ENCODE measurements around the gene ZNF324. TPM values are rescaled to one million over a fixed set of nuclear protein-coding genes. Genes with fewer than 3 reads are reported as not detected.

Gene ZNF324
- total and polyA plus RNA-seq, 4 donors: 2.3 to 8.4 (median 5.5) TPM

DNA sequence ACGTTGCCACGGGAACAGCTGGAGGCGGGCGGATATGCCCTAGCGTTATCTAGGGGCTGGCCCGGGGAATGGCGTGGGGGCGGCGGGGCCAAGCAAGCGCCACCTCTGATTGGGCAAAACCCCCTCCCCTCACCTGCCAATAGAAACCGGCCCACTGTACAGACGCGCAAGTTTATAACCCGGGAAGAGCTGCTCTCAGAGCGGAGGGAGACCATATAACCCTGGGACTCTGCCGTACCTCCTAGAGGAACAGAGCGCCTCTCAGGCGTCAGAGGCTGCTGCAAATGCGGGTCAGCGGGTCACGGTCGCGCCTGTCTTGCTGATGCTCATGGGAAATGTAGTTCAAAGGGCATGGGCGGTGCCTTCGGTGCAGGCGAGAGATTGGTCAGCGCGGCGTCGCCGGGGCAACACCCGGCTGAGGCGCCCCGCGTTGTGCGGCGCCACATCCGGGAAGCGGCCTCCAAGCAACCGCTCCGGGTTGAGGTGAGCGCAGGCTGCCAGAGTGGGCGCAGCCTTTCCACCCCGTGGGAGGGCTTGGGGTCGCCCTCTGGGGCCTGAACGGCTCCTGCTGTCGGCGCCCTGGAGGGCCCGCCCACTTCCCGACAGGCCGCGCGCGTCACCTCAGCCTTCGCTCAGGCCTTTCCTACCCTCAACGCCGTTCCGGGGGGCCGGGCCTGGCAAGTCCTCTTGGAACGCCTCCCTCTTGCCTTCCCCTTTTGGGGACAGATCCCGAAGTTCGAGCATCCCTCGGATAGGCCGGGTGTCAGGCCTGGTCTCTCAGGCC is 9.0 kb downstream of the ZNF324 start, which contains the start of gene ZNF446:
ZNF446 (plus strand) TSS at position 639 of the 784 bp plus-strand sequence. CDS start 867 bp downstream, outside the sequence.
- under 1% methylated on average over 64 of the region's 64 CpGs for WGBS
- DNase-seq (ENCODE audit: low spot score): peak; percentile 95
- Histone ChIP-seq H3K9me3 (ENCODE audit: control insufficient read depth in 4 of 4, low read length in 3 of 4) (no peaks in the 10 kb centered on the region), H3K9ac (ENCODE audit: low read depth in 1 of 2, low read length in 2 of 2) (peak within 1 kb of the TSS; percentile 8 to 61), H3K4me3 (ENCODE audit: low read depth in 1 of 3, low read length in 3 of 3) (peak within 1 kb of the TSS; percentile 62 to 78 (median 62)), H3K36me3 (ENCODE audit: control insufficient read depth in 4 of 4, insufficient read depth in 3 of 4, low read depth in 1 of 4, low read length in 3 of 4) (peaks cover 0 to 20% (median 4%) of the 10 kb centered on the region in 4 donors), H3K27me3 (ENCODE audit: control insufficient read depth in 4 of 4, insufficient read depth in 4 of 4, low read length in 3 of 4) (no peaks in the 10 kb centered on the region), H3K27ac (ENCODE audit: low read depth in 1 of 2, low read length in 2 of 2) (peak within 1 kb of the TSS; percentile 87 to 88), H3K4me1 (ENCODE audit: control insufficient read depth in 4 of 4, insufficient read depth in 4 of 4, low read length in 3 of 4) (peaks cover 5 to 21% (median 15%) of the 10 kb centered on the region in 4 donors)
- TF ChIP-seq, protein P1, sequence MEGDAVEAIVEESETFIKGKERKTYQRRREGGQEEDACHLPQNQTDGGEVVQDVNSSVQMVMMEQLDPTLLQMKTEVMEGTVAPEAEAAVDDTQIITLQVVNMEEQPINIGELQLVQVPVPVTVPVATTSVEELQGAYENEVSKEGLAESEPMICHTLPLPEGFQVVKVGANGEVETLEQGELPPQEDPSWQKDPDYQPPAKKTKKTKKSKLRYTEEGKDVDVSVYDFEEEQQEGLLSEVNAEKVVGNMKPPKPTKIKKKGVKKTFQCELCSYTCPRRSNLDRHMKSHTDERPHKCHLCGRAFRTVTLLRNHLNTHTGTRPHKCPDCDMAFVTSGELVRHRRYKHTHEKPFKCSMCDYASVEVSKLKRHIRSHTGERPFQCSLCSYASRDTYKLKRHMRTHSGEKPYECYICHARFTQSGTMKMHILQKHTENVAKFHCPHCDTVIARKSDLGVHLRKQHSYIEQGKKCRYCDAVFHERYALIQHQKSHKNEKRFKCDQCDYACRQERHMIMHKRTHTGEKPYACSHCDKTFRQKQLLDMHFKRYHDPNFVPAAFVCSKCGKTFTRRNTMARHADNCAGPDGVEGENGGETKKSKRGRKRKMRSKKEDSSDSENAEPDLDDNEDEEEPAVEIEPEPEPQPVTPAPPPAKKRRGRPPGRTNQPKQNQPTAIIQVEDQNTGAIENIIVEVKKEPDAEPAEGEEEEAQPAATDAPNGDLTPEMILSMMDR (IDR thresholded peaks at IDR 0.05; ENCODE audit: low read depth, low read length, missing input control): no peak
- TF ChIP-seq, protein P2, sequence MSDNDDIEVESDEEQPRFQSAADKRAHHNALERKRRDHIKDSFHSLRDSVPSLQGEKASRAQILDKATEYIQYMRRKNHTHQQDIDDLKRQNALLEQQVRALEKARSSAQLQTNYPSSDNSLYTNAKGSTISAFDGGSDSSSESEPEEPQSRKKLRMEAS (IDR thresholded peaks at IDR 0.05): no peak
- TF ChIP-seq RXRA (IDR thresholded peaks at IDR 0.05) (peak; percentile 58 to 69), FOXA1 (IDR thresholded peaks at IDR 0.05) (no peak), JUND (IDR thresholded peaks at IDR 0.05) (no peak), FOXA2 (IDR thresholded peaks at IDR 0.05) (no peak), EGR1 (IDR thresholded peaks at IDR 0.05; ENCODE audit: low read depth in 2 of 2) (peak; percentile 15 to 77), HNF4A (conservative IDR thresholded peaks at IDR 0.05) (no peak), SP1 (IDR thresholded peaks at IDR 0.05) (peak; percentile 82), YY1 (IDR thresholded peaks at IDR 0.05) (peak; percentile 61), TAF1 (conservative IDR thresholded peaks at IDR 0.05) (no peak), RAD21 (IDR thresholded peaks at IDR 0.05) (peak in 1 of 2 donors; percentile 26), GABPA (IDR thresholded peaks at IDR 0.05 in 1 of 2, conservative IDR thresholded peaks at IDR 0.05 in 1 of 2) (peak; percentile 40 to 87), NR2F2 (IDR thresholded peaks at IDR 0.05) (peak; percentile 97), HNF4G (IDR thresholded peaks at IDR 0.05) (no peak)
- TF ChIP-seq, protein P3, sequence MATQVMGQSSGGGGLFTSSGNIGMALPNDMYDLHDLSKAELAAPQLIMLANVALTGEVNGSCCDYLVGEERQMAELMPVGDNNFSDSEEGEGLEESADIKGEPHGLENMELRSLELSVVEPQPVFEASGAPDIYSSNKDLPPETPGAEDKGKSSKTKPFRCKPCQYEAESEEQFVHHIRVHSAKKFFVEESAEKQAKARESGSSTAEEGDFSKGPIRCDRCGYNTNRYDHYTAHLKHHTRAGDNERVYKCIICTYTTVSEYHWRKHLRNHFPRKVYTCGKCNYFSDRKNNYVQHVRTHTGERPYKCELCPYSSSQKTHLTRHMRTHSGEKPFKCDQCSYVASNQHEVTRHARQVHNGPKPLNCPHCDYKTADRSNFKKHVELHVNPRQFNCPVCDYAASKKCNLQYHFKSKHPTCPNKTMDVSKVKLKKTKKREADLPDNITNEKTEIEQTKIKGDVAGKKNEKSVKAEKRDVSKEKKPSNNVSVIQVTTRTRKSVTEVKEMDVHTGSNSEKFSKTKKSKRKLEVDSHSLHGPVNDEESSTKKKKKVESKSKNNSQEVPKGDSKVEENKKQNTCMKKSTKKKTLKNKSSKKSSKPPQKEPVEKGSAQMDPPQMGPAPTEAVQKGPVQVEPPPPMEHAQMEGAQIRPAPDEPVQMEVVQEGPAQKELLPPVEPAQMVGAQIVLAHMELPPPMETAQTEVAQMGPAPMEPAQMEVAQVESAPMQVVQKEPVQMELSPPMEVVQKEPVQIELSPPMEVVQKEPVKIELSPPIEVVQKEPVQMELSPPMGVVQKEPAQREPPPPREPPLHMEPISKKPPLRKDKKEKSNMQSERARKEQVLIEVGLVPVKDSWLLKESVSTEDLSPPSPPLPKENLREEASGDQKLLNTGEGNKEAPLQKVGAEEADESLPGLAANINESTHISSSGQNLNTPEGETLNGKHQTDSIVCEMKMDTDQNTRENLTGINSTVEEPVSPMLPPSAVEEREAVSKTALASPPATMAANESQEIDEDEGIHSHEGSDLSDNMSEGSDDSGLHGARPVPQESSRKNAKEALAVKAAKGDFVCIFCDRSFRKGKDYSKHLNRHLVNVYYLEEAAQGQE (IDR thresholded peaks at IDR 0.05): peak; percentile 33
- TF ChIP-seq, protein P4, sequence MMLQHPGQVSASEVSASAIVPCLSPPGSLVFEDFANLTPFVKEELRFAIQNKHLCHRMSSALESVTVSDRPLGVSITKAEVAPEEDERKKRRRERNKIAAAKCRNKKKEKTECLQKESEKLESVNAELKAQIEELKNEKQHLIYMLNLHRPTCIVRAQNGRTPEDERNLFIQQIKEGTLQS (IDR thresholded peaks at IDR 0.05): no peak
- TF ChIP-seq, protein P5, sequence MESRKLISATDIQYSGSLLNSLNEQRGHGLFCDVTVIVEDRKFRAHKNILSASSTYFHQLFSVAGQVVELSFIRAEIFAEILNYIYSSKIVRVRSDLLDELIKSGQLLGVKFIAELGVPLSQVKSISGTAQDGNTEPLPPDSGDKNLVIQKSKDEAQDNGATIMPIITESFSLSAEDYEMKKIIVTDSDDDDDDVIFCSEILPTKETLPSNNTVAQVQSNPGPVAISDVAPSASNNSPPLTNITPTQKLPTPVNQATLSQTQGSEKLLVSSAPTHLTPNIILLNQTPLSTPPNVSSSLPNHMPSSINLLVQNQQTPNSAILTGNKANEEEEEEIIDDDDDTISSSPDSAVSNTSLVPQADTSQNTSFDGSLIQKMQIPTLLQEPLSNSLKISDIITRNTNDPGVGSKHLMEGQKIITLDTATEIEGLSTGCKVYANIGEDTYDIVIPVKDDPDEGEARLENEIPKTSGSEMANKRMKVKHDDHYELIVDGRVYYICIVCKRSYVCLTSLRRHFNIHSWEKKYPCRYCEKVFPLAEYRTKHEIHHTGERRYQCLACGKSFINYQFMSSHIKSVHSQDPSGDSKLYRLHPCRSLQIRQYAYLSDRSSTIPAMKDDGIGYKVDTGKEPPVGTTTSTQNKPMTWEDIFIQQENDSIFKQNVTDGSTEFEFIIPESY (IDR thresholded peaks at IDR 0.05): no peak

All from liver (tissue), 9 donors.